Measurements from ENCODE around the gene PVALB.

PVALB gene

DNA sequence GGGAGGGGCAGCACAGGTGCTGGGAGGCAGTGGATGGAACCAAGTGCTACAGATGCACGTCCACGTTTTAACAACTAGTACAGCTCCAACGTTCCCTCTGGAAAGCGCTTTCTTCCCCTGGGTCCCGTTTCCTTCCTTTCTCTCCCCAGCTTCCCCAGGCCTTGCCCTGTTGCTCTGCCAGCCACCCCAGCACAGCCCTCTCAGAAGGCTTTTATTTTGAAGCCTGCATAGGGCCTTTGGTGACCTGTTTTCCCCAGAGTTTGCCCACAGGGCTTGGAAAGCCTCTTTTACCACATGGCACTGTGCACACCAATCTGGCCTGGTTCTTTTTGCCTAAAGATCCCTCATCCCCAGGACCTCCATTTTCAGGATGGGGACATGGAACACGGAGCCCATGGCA is 30.1 kb upstream of the PVALB start:
- DNase-seq (ENCODE audit: low read depth in 3 of 3) = no peak

DNA sequence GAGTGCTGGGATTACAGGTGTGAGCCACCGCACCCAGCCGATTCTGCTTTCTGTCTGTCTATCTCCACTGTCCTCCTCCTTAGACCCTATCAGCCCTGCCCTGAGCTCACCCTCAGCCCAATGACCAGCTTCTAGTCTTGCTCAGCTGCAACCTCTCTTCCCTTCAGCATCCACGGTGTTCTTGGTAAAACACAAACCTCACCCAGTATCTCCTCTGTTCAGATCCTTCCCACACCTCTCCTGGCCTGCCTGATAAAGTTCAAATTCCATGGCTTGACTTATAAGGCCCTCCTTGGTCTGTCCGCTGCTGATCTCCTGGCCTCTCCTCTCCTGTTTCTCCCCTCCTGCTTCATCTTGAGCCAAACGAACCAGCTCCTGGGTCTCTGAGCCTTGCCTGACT is 29.4 kb upstream of the PVALB start:
- DNase-seq (ENCODE audit: low read depth in 3 of 3) = no peak

DNA sequence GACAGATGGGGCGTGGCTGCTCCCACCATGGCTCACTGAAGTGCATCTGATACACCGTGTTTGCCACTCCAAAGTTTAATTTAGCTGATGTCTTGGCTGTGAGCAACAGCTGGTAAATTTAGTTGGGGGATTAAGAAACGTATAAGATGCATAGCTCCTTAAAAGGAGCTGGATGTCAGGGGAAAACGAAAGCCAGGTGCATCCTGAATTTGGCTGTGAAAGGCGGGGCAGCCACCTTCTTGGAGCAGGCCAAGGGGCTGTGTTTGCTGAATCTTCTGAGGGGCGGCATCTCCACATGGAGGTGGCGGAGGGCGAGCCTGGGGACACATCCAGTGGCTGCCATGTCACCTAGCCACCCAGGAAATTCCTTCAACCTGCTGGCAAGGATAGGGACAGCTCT is 23.3 kb upstream of the PVALB start:
- DNase-seq (ENCODE audit: low read depth in 3 of 3) = no peak

DNA sequence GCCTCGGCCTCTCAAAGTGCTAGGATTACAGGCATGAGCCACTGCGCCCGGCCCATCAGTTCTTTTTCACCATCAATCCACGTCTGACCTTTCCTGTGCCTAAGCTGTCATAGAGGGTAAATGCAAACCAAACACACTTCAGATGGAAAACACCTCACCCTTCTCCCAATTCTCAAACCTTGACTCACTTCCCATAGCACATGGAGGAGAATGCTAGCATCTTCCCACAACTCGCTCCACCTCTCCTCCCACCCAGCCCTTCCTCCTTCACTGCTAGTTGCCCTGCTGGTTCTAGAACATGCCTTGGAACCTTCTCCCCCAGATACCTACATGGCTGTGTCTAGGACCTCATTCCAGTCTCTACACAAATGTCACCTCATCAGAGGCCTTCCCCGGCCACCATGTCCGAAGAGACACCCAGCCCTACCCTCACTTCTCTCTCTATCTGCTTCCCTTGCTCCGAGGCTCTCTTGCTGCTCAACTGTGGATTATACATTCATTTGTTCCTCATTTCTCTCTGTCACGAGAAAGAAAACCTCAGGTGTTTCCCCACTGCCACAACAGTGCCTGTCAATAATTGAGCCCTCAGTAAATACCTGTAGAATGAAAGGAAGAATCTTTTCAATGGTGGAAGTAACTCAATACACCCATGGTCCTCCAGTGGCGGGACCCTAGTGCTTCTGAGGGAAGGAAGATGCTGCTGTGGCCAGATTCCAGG is 22.7 kb upstream of the PVALB start:
- no peak for DNase-seq (ENCODE audit: low read depth in 3 of 3)

DNA sequence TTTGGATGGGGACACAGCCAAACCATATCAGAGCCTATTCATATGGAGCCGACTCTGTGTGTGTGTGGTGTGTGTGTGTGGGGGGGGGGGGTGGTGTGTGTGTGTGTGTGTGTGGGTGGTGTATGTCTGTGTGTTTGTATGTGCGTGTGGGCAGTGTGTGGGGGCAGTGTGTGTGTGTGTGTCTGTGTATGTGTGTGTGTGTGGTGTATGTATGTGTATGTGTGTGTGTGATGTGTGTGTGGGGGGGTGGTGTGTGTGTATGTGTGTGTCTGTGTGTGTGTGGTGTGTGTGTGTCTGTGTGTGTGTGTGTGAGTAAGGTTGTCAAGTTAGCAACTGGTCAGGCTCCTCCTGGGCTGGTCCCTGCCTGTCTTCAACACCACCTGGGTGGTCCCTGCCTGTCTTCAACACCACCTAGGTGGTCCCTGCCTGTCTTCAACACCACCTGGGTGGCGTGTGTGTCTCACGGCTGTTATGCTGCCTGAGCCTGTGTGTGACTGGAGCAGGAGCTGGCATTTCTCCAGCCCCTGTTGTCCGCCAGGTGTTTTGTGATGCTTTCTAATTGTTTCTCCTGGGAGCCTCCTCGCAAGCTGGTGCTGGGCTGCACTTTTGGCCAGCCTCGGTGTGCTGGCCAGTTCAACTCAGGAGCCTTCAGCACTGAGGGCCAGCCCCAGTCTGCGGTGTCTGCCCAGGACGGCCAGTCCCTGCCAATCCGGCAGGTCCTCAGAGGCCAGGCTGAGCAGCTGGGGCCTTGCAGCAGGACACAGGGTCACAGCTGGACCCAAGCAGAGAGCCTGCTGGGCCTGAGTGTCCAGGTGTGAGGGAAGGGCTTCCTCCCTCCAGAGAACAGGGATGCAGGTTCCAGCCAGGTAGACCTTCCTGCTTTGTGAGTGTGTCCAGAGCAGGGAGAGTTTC is 21.5 kb upstream of the PVALB start:
- DNase-seq (ENCODE audit: low read depth in 3 of 3) = no peak

DNA sequence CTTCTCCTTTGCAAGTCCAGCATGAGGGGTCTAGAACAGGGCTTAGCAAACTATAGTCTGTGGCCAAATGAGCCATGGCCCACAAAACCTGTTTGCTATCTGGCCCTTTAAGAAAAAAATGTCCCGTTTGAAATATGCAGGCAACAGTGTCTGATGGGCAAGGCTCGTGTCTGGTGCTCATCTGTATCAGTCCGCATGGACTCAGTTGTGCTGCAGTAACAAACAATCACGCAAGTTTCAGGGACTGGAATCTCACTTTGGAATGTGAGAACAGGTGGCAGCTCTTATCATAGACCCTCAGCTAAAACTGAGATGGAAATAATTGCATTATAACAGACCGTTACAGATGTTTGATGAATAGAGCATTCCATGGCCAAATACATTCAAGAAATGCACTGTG is 19.1 kb upstream of the PVALB start:
- DNase-seq (ENCODE audit: low read depth in 3 of 3) = no peak

DNA sequence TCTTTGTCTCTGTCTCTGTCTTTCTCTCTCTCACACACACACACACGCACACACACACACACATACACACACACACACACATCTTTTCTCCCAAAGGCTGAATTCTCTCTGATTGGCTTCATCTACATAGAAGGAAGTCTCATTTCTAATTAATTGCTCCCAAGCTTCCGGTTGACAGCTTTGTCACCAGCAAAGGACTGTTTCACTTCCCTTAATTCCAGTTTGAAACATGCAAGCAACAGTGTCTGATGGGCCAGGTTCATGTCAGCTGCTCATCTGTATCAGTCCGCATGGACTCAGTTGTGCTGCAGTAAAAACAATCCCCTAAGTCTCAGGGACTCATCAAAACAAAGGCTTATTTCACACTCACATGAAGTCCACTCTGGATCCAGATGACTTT is 16.2 kb upstream of the PVALB start:
- DNase-seq (ENCODE audit: low read depth in 3 of 3) = no peak

DNA sequence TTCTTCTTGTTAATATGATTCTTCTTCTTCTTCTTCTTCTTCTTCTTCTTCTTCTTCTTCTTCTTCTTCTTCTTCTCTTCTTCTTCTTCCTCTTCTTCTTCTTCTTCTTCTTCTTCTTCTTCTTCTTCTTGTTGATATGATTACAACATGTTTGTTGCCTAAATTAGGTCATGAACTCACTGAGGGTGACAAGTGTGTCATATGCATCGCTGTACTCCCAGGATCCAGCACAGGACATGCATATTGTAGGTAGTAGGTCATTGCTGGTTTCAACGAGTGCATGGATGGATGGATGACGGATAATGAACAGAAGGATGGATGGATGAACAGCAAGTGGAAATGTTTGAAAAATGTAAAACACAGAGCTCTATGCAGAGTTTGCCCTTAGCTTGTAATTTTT is 14.9 kb upstream of the PVALB start:
- DNase-seq (ENCODE audit: low read depth in 3 of 3) = no peak

DNA sequence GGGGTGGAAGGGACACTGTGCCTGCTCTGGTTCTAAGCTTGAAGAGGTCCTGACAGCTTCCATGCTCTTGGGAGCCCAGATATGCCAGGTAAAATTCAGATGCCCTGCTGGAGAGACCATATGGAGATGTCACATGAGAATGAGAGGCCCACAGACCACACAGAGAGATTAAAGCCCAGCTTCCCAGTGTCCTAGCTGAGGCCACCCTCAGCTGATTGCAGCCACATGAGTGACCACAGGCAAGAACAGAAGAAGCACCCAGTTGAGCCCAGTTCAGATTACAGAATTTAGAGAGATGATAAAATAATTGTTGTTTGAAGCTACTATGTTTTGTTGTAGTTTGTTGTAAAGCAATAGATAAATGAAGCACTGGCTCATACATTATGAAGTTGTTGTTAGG is 14.4 kb upstream of the PVALB start:
- DNase-seq (ENCODE audit: low read depth in 3 of 3) = no peak

DNA sequence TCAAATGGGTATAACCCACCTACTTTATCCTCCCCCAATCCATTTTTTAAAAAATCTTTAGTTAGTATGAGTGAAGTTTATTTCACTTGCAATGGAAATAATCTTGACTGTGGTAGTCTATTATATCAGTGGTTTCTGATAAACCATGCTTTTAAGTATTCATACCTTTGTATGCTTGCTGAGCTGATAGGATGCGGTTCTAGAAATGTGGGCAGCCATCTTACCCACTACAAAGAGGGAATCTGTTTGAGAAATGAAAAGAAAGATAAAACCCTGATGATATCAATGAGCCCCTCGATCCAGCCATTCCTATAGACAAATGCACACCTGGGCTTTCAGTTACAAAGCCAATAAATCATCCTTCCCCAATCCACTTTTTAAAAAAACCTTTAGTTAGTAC is 13.8 kb upstream of the PVALB start:
- DNase-seq (ENCODE audit: low read depth in 3 of 3) = no peak

DNA sequence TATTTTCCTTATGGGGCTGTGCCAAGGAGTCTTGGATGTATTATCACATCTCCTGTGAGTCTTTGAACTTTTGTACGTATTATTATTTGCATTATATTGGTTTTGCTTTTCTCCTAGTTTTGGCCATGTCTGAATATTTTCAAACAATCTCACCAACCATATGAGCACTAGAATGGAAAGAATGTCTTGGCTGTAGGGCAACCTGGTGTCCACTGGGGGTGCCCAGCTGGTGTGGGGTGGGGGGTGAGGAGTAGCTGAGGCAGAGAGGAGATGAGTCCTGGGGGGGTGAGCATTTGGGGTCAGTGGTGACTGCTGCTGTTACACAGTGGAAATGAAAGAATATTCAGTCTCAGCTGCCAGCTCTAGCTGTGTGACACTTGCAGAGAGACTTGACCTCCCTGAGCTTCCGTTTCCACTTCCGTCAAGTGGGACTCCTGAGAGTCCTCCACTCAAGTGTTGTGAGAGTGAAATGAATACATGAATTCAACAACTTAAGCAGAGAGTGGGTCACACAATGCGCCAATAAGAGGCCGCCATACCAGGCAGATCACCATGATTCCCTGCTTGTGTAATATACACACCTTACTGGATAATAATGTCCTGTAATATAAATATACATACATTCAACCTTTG is 12.7 kb upstream of the PVALB start:
- DNase-seq (ENCODE audit: low read depth in 3 of 3) = no peak

DNA sequence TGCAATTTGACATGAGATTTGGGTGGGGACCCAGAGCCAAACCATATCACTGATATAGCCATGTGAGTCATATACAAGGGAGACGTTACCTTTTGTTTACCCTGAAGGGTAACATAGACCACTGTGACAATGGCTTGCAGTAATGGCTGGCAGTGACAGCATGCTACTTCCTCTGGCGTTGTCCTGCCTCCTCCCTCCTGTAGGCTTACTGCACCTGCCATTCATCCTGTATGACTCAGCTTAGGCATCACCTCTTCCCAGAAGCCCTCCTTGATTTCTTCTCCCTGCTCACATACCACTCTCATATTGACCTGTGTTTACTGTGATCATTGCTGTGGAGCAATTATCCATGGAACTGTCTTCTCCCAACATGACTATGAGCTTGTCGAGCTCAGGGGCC is 12.0 kb upstream of the PVALB start:
- no peak for DNase-seq (ENCODE audit: low read depth in 3 of 3)

DNA sequence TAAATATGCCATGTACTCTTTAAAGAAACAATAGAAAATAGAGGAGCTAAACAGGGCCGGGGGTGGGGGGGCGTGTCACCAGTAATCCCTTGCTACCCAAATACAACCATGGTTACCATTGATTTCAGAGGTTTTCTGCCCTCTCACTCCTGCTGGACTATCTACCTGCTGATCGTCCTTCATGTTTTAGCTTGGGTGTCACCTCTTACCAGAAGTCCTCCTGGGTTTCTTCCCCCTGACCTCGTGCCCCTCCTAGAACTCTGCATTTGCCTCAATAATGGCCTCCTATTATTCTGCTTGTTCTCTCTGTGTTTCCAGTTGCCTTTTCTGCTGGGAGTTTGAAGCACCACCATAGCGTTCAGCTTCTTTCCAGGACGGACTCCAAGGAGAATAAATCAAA is 9.4 kb upstream of the PVALB start:
- DNase-seq (ENCODE audit: low read depth in 3 of 3) = no peak

DNA sequence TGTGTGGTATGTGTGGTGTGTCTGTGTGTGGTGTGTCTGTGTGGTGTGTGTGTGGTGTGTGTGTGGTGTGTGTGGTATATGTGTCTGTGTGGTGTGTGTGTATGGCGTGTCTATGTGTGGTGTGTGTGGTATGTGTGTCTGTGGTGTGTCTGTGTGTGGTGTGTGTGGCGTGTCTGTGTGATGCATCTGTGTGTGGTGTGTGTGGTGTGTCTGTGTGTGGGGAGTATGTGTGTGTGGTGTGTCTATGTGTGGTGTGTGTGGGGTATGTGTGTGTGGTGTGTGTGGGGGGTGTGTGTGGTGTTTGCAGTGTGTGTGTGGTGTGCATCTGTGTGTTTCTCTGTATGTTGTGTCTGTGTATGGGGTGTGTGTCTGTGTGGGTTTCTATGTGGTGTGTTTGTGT is 7.8 kb upstream of the PVALB start:
- no peak for DNase-seq (ENCODE audit: low read depth in 3 of 3)

DNA sequence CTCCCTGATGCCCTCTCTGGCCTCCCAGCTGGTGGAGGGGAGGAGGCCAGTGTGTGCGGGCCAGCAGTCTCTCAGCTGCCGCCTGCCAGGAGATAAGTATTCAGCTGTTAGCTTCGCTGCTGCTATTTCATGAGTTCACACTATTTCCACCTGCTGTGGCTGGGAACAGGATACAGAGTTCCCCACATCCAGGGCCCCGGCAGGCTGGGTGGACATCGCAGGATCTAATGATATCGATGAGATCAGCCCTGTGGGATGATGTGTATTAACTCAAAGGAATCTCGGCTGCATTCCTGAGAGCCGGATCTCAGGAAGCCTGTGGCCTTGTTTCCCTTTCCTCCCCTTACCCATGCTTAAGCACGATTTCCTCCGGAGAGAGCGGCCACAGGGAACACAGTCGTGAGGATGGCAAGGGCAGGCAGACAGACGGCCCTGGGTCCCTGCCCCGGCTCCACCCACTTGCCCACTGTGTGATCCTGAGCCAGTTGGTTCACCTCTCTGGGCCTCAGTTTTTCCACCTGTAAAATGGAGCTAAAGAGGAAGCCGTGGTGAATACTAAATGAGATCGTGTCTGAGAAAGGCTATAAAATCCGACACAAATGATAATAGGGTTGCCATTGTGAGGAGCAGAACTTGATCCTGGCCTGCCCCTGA is 6.5 kb upstream of the PVALB start:
- no peak for DNase-seq (ENCODE audit: low read depth in 3 of 3)

DNA sequence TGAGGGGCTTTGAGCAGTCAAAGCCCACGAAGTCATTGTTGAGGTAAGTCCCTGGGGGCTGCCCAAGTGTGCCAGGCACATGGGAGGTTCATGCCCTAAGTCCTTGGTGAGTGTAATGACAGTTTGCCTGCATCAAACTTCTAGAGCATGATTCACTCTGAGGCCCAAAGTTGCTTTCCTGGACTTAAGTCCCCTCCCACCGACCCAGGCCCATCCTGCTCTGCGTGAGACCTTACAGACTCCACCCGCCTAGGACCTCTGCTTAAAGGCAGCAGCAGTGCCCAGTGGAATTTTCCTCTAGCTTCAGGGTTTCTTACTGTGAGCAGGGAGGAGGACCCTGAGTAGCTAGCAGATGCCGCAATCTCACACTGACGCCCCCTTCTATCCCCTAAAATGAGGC is 5.7 kb upstream of the PVALB start:
- DNase-seq (ENCODE audit: low read depth in 3 of 3) = no peak

DNA sequence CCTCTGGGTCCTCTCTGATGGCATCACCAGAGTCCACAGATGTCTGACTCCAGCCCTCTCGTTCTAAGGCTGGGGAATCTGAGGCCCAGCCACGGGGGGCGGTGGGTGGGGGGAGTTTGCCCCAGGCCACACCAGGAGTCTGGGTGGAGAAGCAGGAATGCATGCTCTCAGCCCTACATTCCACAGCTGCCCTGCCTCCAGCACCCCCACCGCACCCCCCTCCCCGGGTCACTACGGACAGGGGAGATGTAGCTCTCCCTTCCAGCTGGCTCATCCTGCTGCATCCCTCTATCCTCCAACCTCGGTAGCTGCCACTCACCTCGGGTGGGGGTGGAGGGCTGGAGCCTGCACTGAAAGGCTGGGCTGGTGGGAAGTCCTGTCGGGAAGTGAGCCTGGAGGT is 2.3 kb upstream of the PVALB start:
- no peak for DNase-seq (ENCODE audit: low read depth in 3 of 3)

DNA sequence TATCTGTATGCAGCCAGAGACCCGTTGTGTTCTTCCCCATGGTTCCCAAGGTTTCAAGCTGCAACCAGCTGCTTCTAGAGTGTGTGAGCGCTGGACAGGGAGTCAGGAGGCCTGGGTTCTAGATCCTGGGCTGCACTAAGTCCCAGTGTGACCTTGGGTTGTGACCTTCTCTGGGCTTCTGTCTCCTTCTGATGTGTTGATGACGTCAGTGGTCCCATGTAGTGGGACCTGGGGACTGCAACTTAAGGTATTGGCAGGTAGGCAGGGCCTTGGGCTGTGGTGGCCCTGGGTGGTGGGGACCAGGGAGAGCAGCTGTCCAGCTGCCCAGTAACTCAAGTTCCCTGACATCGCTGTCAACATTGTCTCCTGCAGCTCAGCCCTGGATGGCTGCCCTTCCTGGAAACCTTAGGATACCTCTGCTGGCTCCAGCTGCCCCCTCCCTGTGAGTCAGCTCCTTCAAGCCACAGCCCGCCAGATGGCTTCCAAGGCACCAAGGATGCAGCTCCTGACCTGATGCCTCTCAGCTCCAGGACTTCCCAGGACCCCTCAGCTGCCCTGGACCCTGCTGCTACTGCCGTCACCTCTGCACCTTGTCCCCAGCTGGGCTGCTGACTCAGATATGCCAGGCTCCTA is 1.3 kb upstream of the PVALB start:
- no peak for DNase-seq (ENCODE audit: low read depth in 3 of 3)

DNA sequence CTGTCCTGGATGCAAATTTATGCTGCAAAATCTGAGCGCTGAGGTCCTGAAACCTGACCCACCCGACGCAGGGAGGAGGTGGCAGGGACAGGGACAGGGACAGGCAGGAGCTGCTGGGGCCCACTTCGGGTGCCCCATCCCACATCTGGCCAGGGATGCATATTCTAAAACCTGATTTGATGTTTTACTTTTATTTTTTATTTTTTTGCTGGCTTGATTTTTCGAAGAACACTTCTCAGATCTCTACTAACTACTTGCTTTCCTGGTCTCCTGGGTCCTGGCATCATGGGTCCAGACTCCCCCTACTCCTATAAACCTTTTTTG is 652 bp upstream of the PVALB start:
- no peak for DNase-seq (ENCODE audit: low read depth in 3 of 3)

DNA sequence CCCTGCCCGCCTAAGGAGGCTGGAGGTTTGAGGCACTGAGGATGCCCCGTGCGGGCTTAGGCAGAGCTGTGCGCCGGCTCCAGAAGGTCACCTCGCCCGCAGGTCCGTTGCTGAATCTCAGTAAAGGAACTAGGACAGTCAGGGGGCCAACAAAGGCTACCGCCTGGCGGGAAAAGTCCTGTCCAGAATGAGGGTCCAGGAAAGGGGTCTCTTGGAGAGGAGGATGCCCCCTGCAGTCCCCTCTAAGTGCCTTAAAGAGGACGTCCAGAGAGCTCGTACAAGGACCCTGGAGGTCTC is 548 bp downstream of the PVALB start:
- DNase-seq (ENCODE audit: low read depth in 3 of 3) = no peak

DNA sequence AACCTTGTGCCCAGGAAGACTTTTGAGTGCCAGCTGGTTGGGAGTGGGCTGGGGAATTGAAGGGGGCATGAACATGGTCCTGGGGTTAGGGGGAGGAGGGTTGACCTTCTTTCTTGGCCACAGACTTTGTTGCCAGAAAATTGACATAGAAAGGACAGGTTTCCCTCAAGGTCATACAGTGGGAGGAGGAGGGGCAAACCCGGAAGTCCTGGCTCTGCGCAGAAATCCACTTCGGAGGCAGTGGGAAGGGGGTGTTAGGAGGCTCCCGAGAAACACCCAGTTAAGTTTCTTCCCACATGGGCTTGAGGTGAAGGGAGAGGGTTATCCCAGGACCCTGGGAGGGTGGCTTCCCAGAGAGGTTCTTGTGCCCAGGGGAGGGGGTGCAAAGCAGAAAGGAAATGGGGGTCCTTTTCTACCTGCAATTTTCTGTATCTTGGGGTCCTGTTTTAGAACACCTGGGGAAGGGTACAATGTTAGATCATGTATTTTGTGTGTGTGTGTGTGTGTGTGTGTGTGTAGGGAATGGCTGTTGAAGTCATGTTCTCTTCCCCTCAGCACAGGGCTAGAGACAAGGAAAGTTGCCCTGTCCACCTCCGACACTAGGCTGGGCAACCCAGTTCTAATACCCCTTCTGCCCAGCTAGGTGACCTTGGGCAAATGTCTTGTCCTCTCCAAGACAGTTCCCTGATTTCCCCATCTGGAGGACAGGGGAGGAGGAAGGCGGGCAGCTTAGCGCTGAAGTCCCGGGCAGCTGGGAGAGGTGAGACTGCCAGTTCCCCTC is 1.1 kb downstream of the PVALB start:
- DNase-seq (ENCODE audit: low read depth in 3 of 3) = no peak

DNA sequence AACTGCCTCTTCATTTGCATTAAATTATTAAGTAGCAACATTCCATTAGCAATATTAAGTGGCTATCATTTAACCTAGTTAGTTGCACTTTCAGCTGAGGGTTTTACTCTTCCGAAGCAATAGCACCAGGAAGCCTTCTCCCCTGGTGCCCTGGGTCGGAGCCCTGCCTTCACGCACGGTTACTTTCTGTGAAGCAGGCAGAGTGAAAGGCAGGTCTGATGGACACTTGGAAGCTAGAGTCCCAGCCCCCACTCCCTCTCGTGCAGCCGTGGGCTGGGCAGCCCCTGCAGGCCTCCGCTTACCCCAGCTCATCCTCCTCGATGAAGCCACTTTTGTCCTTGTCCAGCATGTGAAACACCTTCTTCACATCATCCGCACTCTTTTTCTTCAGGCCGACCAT is 2.0 kb downstream of the PVALB start:
- no peak for DNase-seq (ENCODE audit: low read depth in 3 of 3)

Measured in stimulated activated CD4-positive, alpha-beta T cell treated with anti-CD3 and anti-CD28 coated beads, TNF-alpha, amount 100 ng/mL, for 48 hours (primary cell).